ENCODE results near the gene OR1B1.

Gene OR1B1

GRCh38 chr9:122642226-122642625 lies 15.2 kb downstream of the OR1B1 start:
- no peaks in the 10 kb centered on the region for H3K4me1 ChIP-seq (ENCODE audit: control insufficient read depth, low read length)

GRCh38 chr9:122619996-122620395 lies 37.4 kb downstream of the OR1B1 start:
- Histone ChIP-seq H3K4me3 (ENCODE audit: low read length) (no peak overlapping the region), H3K27me3 (ENCODE audit: control insufficient read depth, low read length) (no peaks in the 10 kb centered on the region), H3K79me2 (ENCODE audit: control insufficient read depth, low read length) (no peaks in the 10 kb centered on the region), H3K36me3 (ENCODE audit: control insufficient read depth, low read length) (no peaks in the 10 kb centered on the region), H3K4me2 (ENCODE audit: low read length) (no peak overlapping the region), H3K4me1 (ENCODE audit: control insufficient read depth, low read length) (no peaks in the 10 kb centered on the region), H3K9me3 (ENCODE audit: control insufficient read depth, insufficient read depth, low read length) (no peaks in the 10 kb centered on the region), H3K27ac (ENCODE audit: low read depth, low read length) (no peak overlapping the region), H3K9me2 (replicated peaks; ENCODE audit: control insufficient read depth, low read length) (no peaks in the 10 kb centered on the region), H3F3A (ENCODE audit: control insufficient read depth, insufficient read depth) (no peaks in the 10 kb centered on the region), H4K20me1 (ENCODE audit: control insufficient read depth, insufficient read depth, low read depth, low read length) (no peaks in the 10 kb centered on the region)
- TF ChIP-seq CTCF (IDR thresholded peaks at IDR 0.05; ENCODE audit: low read depth, low read length, poor library complexity, severe bottlenecking) (no peak), EZH2phosphoT487 (IDR thresholded peaks at IDR 0.05; ENCODE audit: borderline replicate concordance, low read length) (no peak)

More at GRCh38 chr9:122642226-122642625, 15.2 kb downstream of the OR1B1 start:
- Histone ChIP-seq H3K9me3 (ENCODE audit: control insufficient read depth, insufficient read depth, low read length) (no peaks in the 10 kb centered on the region), H3K27ac (ENCODE audit: low read depth, low read length) (no peak overlapping the region), H3K9me2 (replicated peaks; ENCODE audit: control insufficient read depth, low read length) (no peaks in the 10 kb centered on the region), H3K4me2 (ENCODE audit: low read length) (no peak overlapping the region), H3K79me2 (ENCODE audit: control insufficient read depth, low read length) (no peaks in the 10 kb centered on the region), H3K4me3 (ENCODE audit: low read length) (no peak overlapping the region), H3F3A (ENCODE audit: control insufficient read depth, insufficient read depth) (no peaks in the 10 kb centered on the region), H3K27me3 (ENCODE audit: control insufficient read depth, low read length) (no peaks in the 10 kb centered on the region), H3K36me3 (ENCODE audit: control insufficient read depth, low read length) (no peaks in the 10 kb centered on the region), H4K20me1 (ENCODE audit: control insufficient read depth, insufficient read depth, low read depth, low read length) (no peaks in the 10 kb centered on the region)
- TF ChIP-seq CTCF (IDR thresholded peaks at IDR 0.05; ENCODE audit: low read depth, low read length, poor library complexity, severe bottlenecking), result no peak
- TF ChIP-seq EZH2phosphoT487 (IDR thresholded peaks at IDR 0.05; ENCODE audit: borderline replicate concordance, low read length), result no peak

- Histone ChIP-seq H3K9me3 (ENCODE audit: control insufficient read depth, insufficient read depth, low read length) (no peaks in the 10 kb centered on the region), H3K27ac (ENCODE audit: low read depth, low read length) (no peak within 1 kb of the TSS), H3K4me3 (ENCODE audit: low read length) (no peak within 1 kb of the TSS), H3K4me2 (ENCODE audit: low read length) (no peak within 1 kb of the TSS), H4K20me1 (ENCODE audit: control insufficient read depth, insufficient read depth, low read depth, low read length) (no peaks in the 10 kb centered on the region), H3F3A (ENCODE audit: control insufficient read depth, insufficient read depth) (no peaks in the 10 kb centered on the region), H3K27me3 (ENCODE audit: control insufficient read depth, low read length) (peaks cover 7% of the 10 kb centered on the region; the same call in 1 of the 2 replicates), H3K4me1 (ENCODE audit: control insufficient read depth, low read length) (no peaks in the 10 kb centered on the region), H3K79me2 (ENCODE audit: control insufficient read depth, low read length) (no peaks in the 10 kb centered on the region), H3K9me2 (replicated peaks; ENCODE audit: control insufficient read depth, low read length) (no peaks in the 10 kb centered on the region), H3K36me3 (ENCODE audit: control insufficient read depth, low read length) (no peaks in the 10 kb centered on the region)
- no peak for TF ChIP-seq CTCF (IDR thresholded peaks at IDR 0.05; ENCODE audit: low read depth, low read length, poor library complexity, severe bottlenecking)
Measured at GRCh38 chr9:122614362-122614761, 43.1 kb downstream of the OR1B1 start, which contains the start of gene OR1Q1. Gene OR1Q1 (plus strand): TSS chr9:122614738. CDS start chr9:122614738, 0 bp downstream.

Measured in DOHH2 (cell line).